Chondrocyte (in vitro differentiated cells): ENCODE data around the gene OR2C3. TPM values are rescaled to one million over a fixed set of nuclear protein-coding genes. Genes with fewer than 3 reads are reported as not detected.

Experiments used
- DNase-seq: peaks from one replicate; pipeline ENCODE4 v3.0.0; 2021; ENCODE audit warnings: mixed read lengths, low spot score
- H3K27ac Mint-ChIP-seq: one replicate; pipeline ENCODE4 v1.8.0; 2021; ENCODE audit warnings: mild to moderate bottlenecking, moderate library complexity, mixed read lengths; ENCODE audit not compliant: unreplicated experiment
- H3K27me3 Mint-ChIP-seq: 2 replicates; pipeline ENCODE4 v1.8.0; 2021; ENCODE audit warnings: low read depth, mixed read lengths
- H3K36me3 Mint-ChIP-seq: 2 replicates; pipeline ENCODE4 v1.8.0; 2021; ENCODE audit warnings: low read depth, mixed read lengths
- H3K4me1 Mint-ChIP-seq: 2 replicates; pipeline ENCODE4 v1.8.0; 2021; ENCODE audit warnings: low read depth, mild to moderate bottlenecking, mixed read lengths
- H3K4me3 Mint-ChIP-seq: one replicate; pipeline ENCODE4 v1.8.0; 2021; ENCODE audit warnings: mild to moderate bottlenecking, moderate library complexity, mixed read lengths; ENCODE audit not compliant: unreplicated experiment
- H3K9me3 Mint-ChIP-seq: 2 replicates; pipeline ENCODE4 v1.8.0; 2021; ENCODE audit warnings: low read depth, mixed read lengths
- CTCF ChIP-seq: fragments of 200-600 bp; sonication (generic); IDR thresholded peaks from 2 replicates; pipeline ENCODE4 v1.5.0; 2021; ENCODE audit warnings: antibody characterized with exemption, mild to moderate bottlenecking, moderate library complexity
- long read RNA-seq: library from polyadenylated mRNA; stranded (forward); transcript quantifications from one replicate; pipeline ENCODE4 v2.0.0, GENCODE V29; 2021
- total RNA-seq: library from RNA; stranded (reverse); gene quantifications from 3 replicates; pipeline ENCODE4 v1.2.1, GENCODE V29; 2021

OR2C3 gene
- total RNA-seq: not detected in 3 replicates
- long read RNA-seq: 0 reads

- DNase-seq: no peak
- H3K4me3 Mint-ChIP-seq: no peak within 1 kb of the TSS
- H3K27ac Mint-ChIP-seq: no peak within 1 kb of the TSS
- no peak for TF ChIP-seq CTCF
- peaks cover 21% of the 10 kb centered on the region for H3K9me3 Mint-ChIP-seq
- no peaks in the 10 kb centered on the region for H3K4me1 Mint-ChIP-seq
- H3K27me3 Mint-ChIP-seq: peaks cover 2% of the 10 kb centered on the region
- H3K36me3 Mint-ChIP-seq: no peaks in the 10 kb centered on the region
Observed at GRCh38 chr1:247536340-247536739, at the start of gene OR2C3. TSS of gene OR2C3 (minus strand) at chr1:247536440. CDS start at chr1:247532511, 3,929 bp downstream.

- no peak overlapping the region for H3K4me3 Mint-ChIP-seq
- H3K9me3 Mint-ChIP-seq: no peaks in the 10 kb centered on the region
Observed at GRCh38 chr1:247578946-247579460, 42.8 kb upstream of the OR2C3 start.

GRCh38 chr1:247576514-247576913 lies 40.3 kb upstream of the OR2C3 start:
- Mint-ChIP-seq H3K27me3 (peaks cover 1% of the 10 kb centered on the region), H3K36me3 (no peaks in the 10 kb centered on the region), H3K4me1 (no peaks in the 10 kb centered on the region), H3K27ac (no peak overlapping the region), H3K4me3 (no peak overlapping the region), H3K9me3 (peaks cover 6% of the 10 kb centered on the region)
- TF ChIP-seq CTCF: peak; percentile 76
- no peak for DNase-seq

More at GRCh38 chr1:247578946-247579460, 42.8 kb upstream of the OR2C3 start:
- peaks cover 13% of the 10 kb centered on the region for H3K27me3 Mint-ChIP-seq
- H3K4me1 Mint-ChIP-seq: no peaks in the 10 kb centered on the region
- H3K36me3 Mint-ChIP-seq: no peaks in the 10 kb centered on the region
- H3K27ac Mint-ChIP-seq: no peak overlapping the region
- no peak for TF ChIP-seq CTCF
- DNase-seq: no peak

- H3K27ac Mint-ChIP-seq: no peak overlapping the region
- H3K36me3 Mint-ChIP-seq: peaks cover 3% of the 10 kb centered on the region
- peaks cover 22% of the 10 kb centered on the region for H3K9me3 Mint-ChIP-seq
- H3K4me1 Mint-ChIP-seq: no peaks in the 10 kb centered on the region
- H3K4me3 Mint-ChIP-seq: no peak overlapping the region
- H3K27me3 Mint-ChIP-seq: peaks cover 1% of the 10 kb centered on the region
- no peak for TF ChIP-seq CTCF
- DNase-seq: no peak
Observed at GRCh38 chr1:247574664-247575063, 38.4 kb upstream of the OR2C3 start.

GRCh38 chr1:247574236-247574635 lies 38.0 kb upstream of the OR2C3 start:
- no peak for TF ChIP-seq CTCF
- Mint-ChIP-seq H3K4me3 (no peak overlapping the region), H3K36me3 (peaks cover 3% of the 10 kb centered on the region), H3K4me1 (no peaks in the 10 kb centered on the region), H3K27ac (no peak overlapping the region), H3K27me3 (peaks cover 1% of the 10 kb centered on the region), H3K9me3 (peaks cover 27% of the 10 kb centered on the region)
- no peak for DNase-seq
